SK-N-SH (cell line): ENCODE measurements around the gene CENPO. TPM values are rescaled to one million over a fixed set of nuclear protein-coding genes. Genes with fewer than 3 reads are reported as not detected.

Experiments
- CTCF ChIA-PET: fragments of 300-600, 350-600 bp; formaldehyde crosslinking; extraction: SDS; loops from one replicate; lab custom pipeline; 2021; lab: Yijun Ruan, JAX
- POLR2A ChIA-PET: fragments of 350-600 bp; sonication (Branson Sonifier 250); formaldehyde crosslinking; extraction: SDS; loops from one replicate; lab custom pipeline; 2020; ENCODE audit warnings: antibody characterized with exemption, inconsistent platforms; lab: Yijun Ruan, JAX
- DNase-seq: peaks from one replicate; pipeline ENCODE4 v3.0.0; 2012
- H2AFZ ChIP-seq: fragments of 200-600 bp; sonication (generic); 2 replicates; pipeline ENCODE4 v1.8.1; 2016; ENCODE audit warnings: antibody characterized with exemption, mild to moderate bottlenecking, low read depth
- H3F3A ChIP-seq: fragments of 200-600 bp; sonication (generic); replicated peaks from 2 replicates; pipeline ENCODE3; 2016; ENCODE audit warnings: antibody characterized with exemption, mild to moderate bottlenecking; ENCODE audit not compliant: insufficient read depth
- H3K27ac ChIP-seq, 2 experiments: fragments of 200-500 bp in 1 of 2; fragments of 200-600 bp in 1 of 2; sonication (Bioruptor generic) in 1 of 2; sonication (generic), shearing (Covaris generic) in 1 of 2; 2 replicates each; pipeline versions ENCODE4 v1.5.1 to v1.6.1; 2014 to 2016; ENCODE audit warnings: low read depth in 2 of 2, inconsistent platforms in 1 of 2, low read length in 1 of 2, mild to moderate bottlenecking in 1 of 2, mixed read lengths in 1 of 2
- H3K27me3 ChIP-seq: fragments of 200-600 bp; sonication (generic), shearing (Covaris generic); 2 replicates; pipeline ENCODE4 v1.6.1; 2016; ENCODE audit warnings: mixed run types; ENCODE audit not compliant: insufficient read depth
- H3K36me3 ChIP-seq, 2 experiments: fragments of 200-500 bp in 1 of 2; fragments of 200-600 bp in 1 of 2; sonication (Bioruptor generic) in 1 of 2; sonication (generic) in 1 of 2; replicated peaks in 1 of 2; 2 replicates each; pipeline versions ENCODE3 to v1.5.1; 2014 to 2016; ENCODE audit warnings: low read length in 1 of 2, mild to moderate bottlenecking in 1 of 2; ENCODE audit not compliant: insufficient read depth in 2 of 2, control insufficient read depth in 1 of 2
- H3K4me1 ChIP-seq, 2 experiments: fragments of 200-500 bp in 1 of 2; fragments of 200-600 bp in 1 of 2; sonication (Bioruptor generic) in 1 of 2; sonication (generic), shearing (Covaris generic) in 1 of 2; 2 replicates each; pipeline versions ENCODE4 v1.5.1 to v1.6.1; 2014 to 2016; ENCODE audit warnings: low read depth in 1 of 2, low read length in 1 of 2, mixed run types in 1 of 2; ENCODE audit not compliant: insufficient read depth in 2 of 2, control insufficient read depth in 1 of 2
- H3K4me2 ChIP-seq: fragments of 200-600 bp; sonication (generic), shearing (Covaris generic); 2 replicates; pipeline ENCODE4 v1.6.1; 2017; ENCODE audit warnings: mixed run types
- H3K4me3 ChIP-seq, 2 experiments: fragments of 200-500 bp in 1 of 2; fragments of 200-600 bp in 1 of 2; sonication (Bioruptor generic) in 1 of 2; sonication (generic), shearing (Covaris generic) in 1 of 2; 2 replicates each; pipeline versions ENCODE4 v1.5.1 to v1.8.1; 2014 to 2016; ENCODE audit warnings: low read depth in 2 of 2, inconsistent platforms in 1 of 2, low read length in 1 of 2, mild to moderate bottlenecking in 1 of 2, mixed read lengths in 1 of 2, moderate library complexity in 1 of 2
- H3K79me2 ChIP-seq: fragments of 200-600 bp; sonication (generic); 2 replicates; pipeline ENCODE4 v1.8.1; 2017; ENCODE audit warnings: mild to moderate bottlenecking; ENCODE audit not compliant: insufficient read depth
- H3K9ac ChIP-seq: fragments of 200-600 bp; sonication (generic); 2 replicates; pipeline ENCODE4 v1.6.1; 2017; ENCODE audit warnings: mixed run types
- H3K9me2 ChIP-seq: fragments of 200-600 bp; sonication (generic); 2 replicates; pipeline ENCODE4 v1.6.1; 2017; ENCODE audit warnings: mixed run types
- H3K9me3 ChIP-seq: fragments of 200-600 bp; sonication (generic); 2 replicates; pipeline ENCODE4 v1.6.1; 2017; ENCODE audit warnings: mixed run types, mild to moderate bottlenecking, moderate library complexity
- H4K20me1 ChIP-seq: fragments of 200-600 bp; sonication (generic); 2 replicates; pipeline ENCODE4 v1.6.1; 2017; ENCODE audit warnings: mild to moderate bottlenecking, mixed run types; ENCODE audit not compliant: insufficient read depth
- ELF1 ChIP-seq: IDR thresholded peaks from 2 replicates; pipeline ENCODE4 v1.4.0; 2012
- EZH2phosphoT487 ChIP-seq: fragments of 200-600 bp; sonication (generic); IDR thresholded peaks from 2 replicates; pipeline ENCODE4 v1.6.1; 2017; ENCODE audit warnings: low read depth, mixed run types, mild to moderate bottlenecking, antibody characterized with exemption, moderate library complexity, borderline replicate concordance
- FOSL2 ChIP-seq: IDR thresholded peaks from 2 replicates; pipeline ENCODE4 v1.4.0; 2012; ENCODE audit warnings: low read depth, mild to moderate bottlenecking, moderate library complexity, borderline replicate concordance
- NFIC ChIP-seq: IDR thresholded peaks from 2 replicates; pipeline ENCODE4 v1.4.0; 2012; ENCODE audit warnings: borderline replicate concordance
- NRF1 ChIP-seq: IDR thresholded peaks from 2 replicates; pipeline ENCODE4 v1.6.1; 2012; ENCODE audit warnings: low read depth, mild to moderate bottlenecking, low read length
- TAF1 ChIP-seq: IDR thresholded peaks from 2 replicates; pipeline ENCODE4 v1.6.1; 2012; ENCODE audit warnings: low read depth, mild to moderate bottlenecking, low read length, moderate library complexity, borderline replicate concordance
- TCF12 ChIP-seq: IDR thresholded peaks from 2 replicates; pipeline ENCODE4 v1.4.0; 2012
- TEAD4 ChIP-seq: IDR thresholded peaks from 2 replicates; pipeline ENCODE4 v1.4.0; 2012; ENCODE audit warnings: mild to moderate bottlenecking, borderline replicate concordance; ENCODE audit not compliant: insufficient read depth
- WGBS: methylation state at CpG from one replicate; pipeline ENCODE4 v1.1.6; 2017; ENCODE audit warnings: low lambda C conversion rate; 5-methylcytosine and 5-hydroxymethylcytosine counted together
- polyA plus RNA-seq, 3 experiments: library from polyadenylated mRNA; depleted of rRNA; stranded (reverse); fragments of >200 nt; gene quantifications; 2 replicates each; pipeline ENCODE4 v1.2.3, GENCODE V29; 2012
- TF ChIP-seq, protein P1 (sequence below): IDR thresholded peaks from 2 replicates; pipeline ENCODE4 v1.4.0; 2012; ENCODE audit warnings: low read depth, borderline replicate concordance
- TF ChIP-seq, protein P2 (sequence below): fragments of 150-350 bp; IDR thresholded peaks from 2 replicates; pipeline ENCODE4 v1.6.1; 2017; ENCODE audit warnings: antibody characterized with exemption, low read length, low read depth, borderline replicate concordance
- TF ChIP-seq, protein P3 (sequence below): fragments of 150-350 bp; IDR thresholded peaks from 2 replicates; pipeline ENCODE4 v1.6.1; 2016; ENCODE audit warnings: mild to moderate bottlenecking, low read depth, low read length

CENPO gene
- polyA plus RNA-seq, 1 of the 3 experiments (the other 2 are of a cell fraction), result 18.3 TPM

DNA sequence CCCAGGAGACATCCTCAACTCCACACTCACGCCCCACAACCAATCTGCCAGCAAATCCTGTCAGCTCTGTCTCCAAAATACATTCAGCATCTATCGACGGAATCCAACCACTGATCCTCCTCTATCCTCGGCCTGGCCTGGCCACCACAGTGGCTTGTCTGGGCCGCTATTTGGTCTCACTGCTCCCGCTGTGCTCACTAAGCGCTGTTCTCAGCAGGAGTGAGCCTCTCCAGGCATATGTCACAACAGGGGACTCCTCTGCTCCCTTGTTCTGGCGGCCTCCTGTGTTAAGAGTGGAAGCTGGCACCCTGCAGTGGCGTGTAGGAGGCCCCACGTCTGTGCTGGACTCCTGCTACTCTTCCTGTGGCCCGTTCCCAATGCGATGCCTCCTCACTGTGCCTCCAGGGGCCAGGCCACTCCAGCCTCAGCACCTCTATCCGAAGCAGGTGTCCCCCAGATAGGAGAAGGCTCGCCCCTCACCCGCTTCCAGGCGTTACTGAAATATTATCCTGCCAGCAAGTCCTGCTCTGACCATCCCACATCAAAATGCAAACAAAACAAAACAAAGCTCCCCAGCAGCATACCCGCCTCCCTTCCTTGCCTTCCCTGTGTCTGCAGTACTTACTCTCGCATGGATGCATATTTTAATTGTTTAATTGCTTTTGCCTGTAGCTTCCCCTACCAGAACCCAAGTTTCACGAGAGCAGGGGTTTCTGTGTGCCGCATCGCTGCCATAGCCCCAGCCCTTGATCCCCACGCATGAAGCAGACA lies 39.9 kb downstream of the CENPO start:
- H3K9me2 ChIP-seq, result no peaks in the 10 kb centered on the region

DNA sequence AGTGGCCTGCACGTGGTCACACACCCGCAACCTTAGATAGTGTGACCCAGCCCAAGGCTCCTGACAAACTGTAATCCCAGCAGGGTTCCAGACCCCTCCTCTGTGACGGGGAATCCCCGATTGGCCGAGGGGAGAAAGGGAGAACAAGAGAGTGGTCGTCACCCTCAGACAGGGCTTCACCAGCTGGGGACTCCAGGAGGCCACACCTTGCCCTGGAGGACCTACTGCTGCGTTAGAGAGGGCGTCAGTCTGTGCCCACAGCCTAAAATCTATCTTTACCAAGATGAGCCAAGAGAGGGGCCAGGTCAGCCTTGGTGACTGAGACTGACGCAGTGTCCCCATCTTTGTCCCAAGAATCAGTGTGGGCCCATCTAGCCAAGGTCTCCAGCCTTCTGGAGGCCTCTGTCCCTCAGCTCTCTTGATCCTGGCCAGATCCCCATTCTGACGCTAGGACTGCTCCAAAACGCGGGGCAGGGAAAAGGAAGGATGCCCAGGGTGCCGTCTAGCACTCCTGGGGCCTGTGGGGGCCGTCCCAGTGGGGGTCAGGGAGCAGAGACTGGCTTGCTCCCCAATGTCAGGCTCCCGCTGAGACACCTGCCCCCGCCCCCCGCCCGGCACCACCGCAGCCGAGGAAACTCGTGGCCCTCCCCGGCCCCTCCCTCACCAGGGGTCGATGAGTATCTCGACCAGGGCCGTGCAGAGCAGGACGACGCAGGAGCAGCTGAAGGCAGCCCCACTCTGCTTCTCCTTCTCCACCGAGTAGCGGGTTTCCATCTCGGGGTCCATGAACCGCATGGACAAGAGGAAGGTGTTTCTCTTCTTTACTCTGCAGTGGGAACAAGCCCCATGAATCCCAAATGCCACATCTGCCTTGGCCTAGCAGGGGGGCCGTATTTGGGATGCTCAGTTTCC lies 40.9 kb downstream of the CENPO start:
- 95% methylated on average over 16 of the region's 32 CpGs for whole genome bisulfite sequencing
- Histone ChIP-seq H3K27me3 (no peaks in the 10 kb centered on the region), H3F3A (no peaks in the 10 kb centered on the region), H3K4me2 (no peak overlapping the region), H3K4me3 (no peak overlapping the region), H3K4me1 (no peaks in the 10 kb centered on the region; a peak in 1 of 4 replicates), H3K9ac (no peak overlapping the region), H3K9me2 (no peaks in the 10 kb centered on the region), H3K36me3 (peaks cover 0 to 2% of the 10 kb centered on the region in 2 experiments), H4K20me1 (no peaks in the 10 kb centered on the region), H3K9me3 (no peaks in the 10 kb centered on the region), H3K79me2 (no peaks in the 10 kb centered on the region), H3K27ac (no peak overlapping the region), H2AFZ (no peak overlapping the region)
- TF ChIP-seq NRF1 (no peak), FOSL2 (no peak), TEAD4 (no peak)
- TF ChIP-seq, protein P1, sequence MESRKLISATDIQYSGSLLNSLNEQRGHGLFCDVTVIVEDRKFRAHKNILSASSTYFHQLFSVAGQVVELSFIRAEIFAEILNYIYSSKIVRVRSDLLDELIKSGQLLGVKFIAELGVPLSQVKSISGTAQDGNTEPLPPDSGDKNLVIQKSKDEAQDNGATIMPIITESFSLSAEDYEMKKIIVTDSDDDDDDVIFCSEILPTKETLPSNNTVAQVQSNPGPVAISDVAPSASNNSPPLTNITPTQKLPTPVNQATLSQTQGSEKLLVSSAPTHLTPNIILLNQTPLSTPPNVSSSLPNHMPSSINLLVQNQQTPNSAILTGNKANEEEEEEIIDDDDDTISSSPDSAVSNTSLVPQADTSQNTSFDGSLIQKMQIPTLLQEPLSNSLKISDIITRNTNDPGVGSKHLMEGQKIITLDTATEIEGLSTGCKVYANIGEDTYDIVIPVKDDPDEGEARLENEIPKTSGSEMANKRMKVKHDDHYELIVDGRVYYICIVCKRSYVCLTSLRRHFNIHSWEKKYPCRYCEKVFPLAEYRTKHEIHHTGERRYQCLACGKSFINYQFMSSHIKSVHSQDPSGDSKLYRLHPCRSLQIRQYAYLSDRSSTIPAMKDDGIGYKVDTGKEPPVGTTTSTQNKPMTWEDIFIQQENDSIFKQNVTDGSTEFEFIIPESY, result no peak
- TF ChIP-seq, protein P2, sequence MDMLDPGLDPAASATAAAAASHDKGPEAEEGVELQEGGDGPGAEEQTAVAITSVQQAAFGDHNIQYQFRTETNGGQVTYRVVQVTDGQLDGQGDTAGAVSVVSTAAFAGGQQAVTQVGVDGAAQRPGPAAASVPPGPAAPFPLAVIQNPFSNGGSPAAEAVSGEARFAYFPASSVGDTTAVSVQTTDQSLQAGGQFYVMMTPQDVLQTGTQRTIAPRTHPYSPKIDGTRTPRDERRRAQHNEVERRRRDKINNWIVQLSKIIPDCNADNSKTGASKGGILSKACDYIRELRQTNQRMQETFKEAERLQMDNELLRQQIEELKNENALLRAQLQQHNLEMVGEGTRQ, result no peak
- TF ChIP-seq, protein P3, sequence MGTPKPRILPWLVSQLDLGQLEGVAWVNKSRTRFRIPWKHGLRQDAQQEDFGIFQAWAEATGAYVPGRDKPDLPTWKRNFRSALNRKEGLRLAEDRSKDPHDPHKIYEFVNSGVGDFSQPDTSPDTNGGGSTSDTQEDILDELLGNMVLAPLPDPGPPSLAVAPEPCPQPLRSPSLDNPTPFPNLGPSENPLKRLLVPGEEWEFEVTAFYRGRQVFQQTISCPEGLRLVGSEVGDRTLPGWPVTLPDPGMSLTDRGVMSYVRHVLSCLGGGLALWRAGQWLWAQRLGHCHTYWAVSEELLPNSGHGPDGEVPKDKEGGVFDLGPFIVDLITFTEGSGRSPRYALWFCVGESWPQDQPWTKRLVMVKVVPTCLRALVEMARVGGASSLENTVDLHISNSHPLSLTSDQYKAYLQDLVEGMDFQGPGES, result no peak
- DNase-seq, result no peak
- ChIA-PET CTCF (interaction anchor here (1.1 to 16.7 kb wide), 3 partner anchors 7 to 425 kb away, joined by 3 to 269 read pairs (median 45); no protein-coding TSS in a partner anchor), POLR2A (no interaction called here)

More for the DNA sequence above, 39.9 kb downstream of the CENPO start:
- H3K4me1 ChIP-seq, result no peaks in the 10 kb centered on the region; a peak in 1 of 4 replicates
- 92% methylated on average over 22 of the region's 22 CpGs for WGBS
- TF ChIP-seq TAF1, result no peak
- TF ChIP-seq TCF12, result no peak
- TF ChIP-seq ELF1, result no peak
- TF ChIP-seq NFIC, result no peak
- TF ChIP-seq EZH2phosphoT487, result no peak
- TF ChIP-seq, all 33 proteins: peak for 0
- ChIA-PET CTCF (interaction anchor here (0.6 to 16.7 kb wide), 3 partner anchors 10 to 424 kb away, joined by 3 to 269 read pairs (median 3); no protein-coding TSS in a partner anchor), POLR2A (no interaction called here)
- Histone ChIP-seq H3K4me3 (no peak overlapping the region), H3K36me3 (peaks cover 0 to 2% of the 10 kb centered on the region in 2 experiments), H4K20me1 (no peaks in the 10 kb centered on the region), H3K9me3 (no peaks in the 10 kb centered on the region), H3F3A (no peaks in the 10 kb centered on the region), H3K27ac (no peak overlapping the region), H2AFZ (no peak overlapping the region), H3K9ac (no peak overlapping the region), H3K79me2 (no peaks in the 10 kb centered on the region), H3K4me2 (no peak overlapping the region), H3K27me3 (no peaks in the 10 kb centered on the region)
- no peak for DNase-seq
